Psoas muscle (tissue), 8 donors: ENCODE data around the gene EIF4A3. TPM values are rescaled to one million over a fixed set of nuclear protein-coding genes. Genes with fewer than 3 reads are reported as not detected.

Source experiments
- ATAC-seq, 4 donors: fragments of 200-7000 bp; cut with Tn5 transposase; one replicate each; pipeline ENCODE4 v1.9.1; 2020; ENCODE audit warnings: moderate library complexity in 3 of 4, mild to moderate bottlenecking in 2 of 4
- DNase-seq, 2 donors: peaks; one replicate each; pipeline ENCODE4 v3.0.0-alpha.2; 2020
- H3K27ac ChIP-seq: fragments of 200-600 bp; one replicate; pipeline ENCODE4 v1.8.0; 2022
- H3K27me3 ChIP-seq, 3 donors: fragments of 200-600 bp in 1 of 3; one replicate each; pipeline versions ENCODE4 v1.6.1 to v1.8.0; 2013 to 2022; ENCODE audit warnings: low read length in 2 of 3, mild to moderate bottlenecking in 2 of 3, moderate library complexity in 1 of 3; ENCODE audit not compliant: insufficient read depth in 3 of 3
- H3K36me3 ChIP-seq, 2 donors: fragments of 200-600 bp in 1 of 2; one replicate each; pipeline versions ENCODE4 v1.6.1 to v1.8.0; 2013 to 2022; ENCODE audit warnings: low read depth in 1 of 2, mild to moderate bottlenecking in 1 of 2, moderate library complexity in 1 of 2; ENCODE audit not compliant: insufficient read depth in 1 of 2
- H3K4me1 ChIP-seq: fragments of 200-600 bp; one replicate; pipeline ENCODE4 v1.8.0; 2022
- H3K4me3 ChIP-seq: fragments of 200-600 bp; one replicate; pipeline ENCODE4 v1.8.0; 2022; ENCODE audit warnings: mild to moderate bottlenecking
- H3K9me3 ChIP-seq: fragments of 200-600 bp; one replicate; pipeline ENCODE4 v1.8.0; 2022
- WGBS, 3 donors: extraction: QIAGEN DNeasy Blood & Tissue Kit; methylation state at CpG; one replicate each; pipeline versions ENCODE4 v1.1.6 to v1.1.7; 2013; 5-methylcytosine and 5-hydroxymethylcytosine counted together
- intact Hi-C, 2 donors: fragments of 100-400 bp; cut with DNase I; formaldehyde crosslinking; loops; one replicate each; pipeline versions ENCODE4 v1.11.0 to v1.14.2; 2022
- polyA plus RNA-seq, 3 donors: library from polyadenylated mRNA; stranded (reverse); fragments of 200-250 nt; gene quantifications; one replicate each; pipeline ENCODE4 v1.2.3, GENCODE V29; 2013
- total RNA-seq, 4 donors: library from RNA; stranded (reverse); fragmentation: NEBNext Ultra II Directional in 2 of 4; extraction: Animal tissue kit (Norgen Biotek cat#: 25700) in 2 of 4; gene quantifications; one replicate each; pipeline versions ENCODE4 v1.2.1 to v1.2.4, GENCODE V29; 2021 to 2023
- TF ChIP-seq, protein P1 (sequence below): fragments of 200-600 bp; IDR thresholded peaks from one replicate; pipeline ENCODE4 v1.8.0; 2022; ENCODE audit warnings: antibody characterized with exemption
- donor health status: healthy with polysubstance abuse.
- donor health status: DM: no; HTN: no; CAD: no; lungs with moderate emphysema.
- donor health status: Bipolar disorder and iron deficiency.
- donor health status: healthy.
- donor health status: DM: yes; HTN: yes; CAD: no.
- donor health status: DM: no; HTN: no; CAD: no.
- donor health status: DM: no; HTN: no; CAD: no.
- donor health status: DM: yes; HTN: yes; CAD: no.

Gene EIF4A3
- total and polyA plus RNA-seq, 7 donors = 26.7 to 77.0 (median 36.0) TPM

DNA sequence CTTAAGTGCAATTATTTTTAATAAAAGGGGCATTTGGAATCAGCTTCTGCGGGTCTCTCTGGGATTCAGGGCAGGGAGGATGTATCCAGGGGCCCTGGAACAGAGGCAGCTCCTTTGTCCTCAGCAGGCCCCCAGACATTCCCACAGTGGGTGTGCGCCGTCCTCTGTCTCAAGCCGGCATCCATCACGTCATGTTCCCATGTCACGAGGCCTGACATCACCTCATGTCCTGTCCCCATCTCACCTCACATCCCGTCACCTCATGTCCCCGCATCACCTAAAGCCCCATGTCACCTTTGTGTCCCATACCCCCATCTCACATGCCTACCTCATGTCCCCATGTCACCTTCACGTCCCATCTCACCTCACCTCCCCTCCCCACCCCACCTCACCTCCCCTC, 27.1 kb downstream of the EIF4A3 start:
- Histone ChIP-seq H3K4me3 (no peak overlapping the region), H3K36me3 (peaks cover 3 to 33% of the 10 kb centered on the region in 2 donors), H3K9me3 (no peaks in the 10 kb centered on the region), H3K4me1 (no peaks in the 10 kb centered on the region), H3K27ac (no peak overlapping the region), H3K27me3 (peaks cover 0 to 2% (median 0%) of the 10 kb centered on the region in 3 donors)
- no peak for ATAC-seq
- WGBS, 3 donors = 83 to 86% (median 85%) methylated on average over 9 of the region's 9 CpGs
- TF ChIP-seq, protein P1, sequence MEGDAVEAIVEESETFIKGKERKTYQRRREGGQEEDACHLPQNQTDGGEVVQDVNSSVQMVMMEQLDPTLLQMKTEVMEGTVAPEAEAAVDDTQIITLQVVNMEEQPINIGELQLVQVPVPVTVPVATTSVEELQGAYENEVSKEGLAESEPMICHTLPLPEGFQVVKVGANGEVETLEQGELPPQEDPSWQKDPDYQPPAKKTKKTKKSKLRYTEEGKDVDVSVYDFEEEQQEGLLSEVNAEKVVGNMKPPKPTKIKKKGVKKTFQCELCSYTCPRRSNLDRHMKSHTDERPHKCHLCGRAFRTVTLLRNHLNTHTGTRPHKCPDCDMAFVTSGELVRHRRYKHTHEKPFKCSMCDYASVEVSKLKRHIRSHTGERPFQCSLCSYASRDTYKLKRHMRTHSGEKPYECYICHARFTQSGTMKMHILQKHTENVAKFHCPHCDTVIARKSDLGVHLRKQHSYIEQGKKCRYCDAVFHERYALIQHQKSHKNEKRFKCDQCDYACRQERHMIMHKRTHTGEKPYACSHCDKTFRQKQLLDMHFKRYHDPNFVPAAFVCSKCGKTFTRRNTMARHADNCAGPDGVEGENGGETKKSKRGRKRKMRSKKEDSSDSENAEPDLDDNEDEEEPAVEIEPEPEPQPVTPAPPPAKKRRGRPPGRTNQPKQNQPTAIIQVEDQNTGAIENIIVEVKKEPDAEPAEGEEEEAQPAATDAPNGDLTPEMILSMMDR = no peak
- intact Hi-C loops = no loop called here
- no peak for DNase-seq

DNA sequence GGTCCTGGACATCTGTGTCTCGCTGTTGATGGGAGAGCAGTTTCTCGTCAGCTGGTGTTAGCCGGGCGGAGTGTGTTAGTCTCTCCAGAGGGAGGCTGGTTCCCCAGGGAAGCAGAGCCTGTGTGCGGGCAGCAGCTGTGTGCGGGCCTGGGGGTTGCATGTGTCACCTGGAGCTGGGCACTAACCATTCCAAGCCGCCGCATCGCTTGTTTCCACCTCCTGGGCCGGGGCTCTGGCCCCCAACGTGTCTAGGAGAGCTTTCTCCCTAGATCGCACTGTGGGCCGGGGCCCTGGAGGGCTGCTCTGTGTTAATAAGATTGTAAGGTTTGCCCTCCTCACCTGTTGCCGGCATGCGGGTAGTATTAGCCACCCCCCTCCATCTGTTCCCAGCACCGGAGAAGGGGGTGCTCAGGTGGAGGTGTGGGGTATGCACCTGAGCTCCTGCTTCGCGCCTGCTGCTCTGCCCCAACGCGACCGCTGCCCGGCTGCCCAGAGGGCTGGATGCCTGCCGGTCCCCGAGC, 27.6 kb downstream of the EIF4A3 start:
- no peak for ATAC-seq
- Histone ChIP-seq H3K27me3 (no peaks in the 10 kb centered on the region), H3K9me3 (no peaks in the 10 kb centered on the region), H3K4me3 (no peak overlapping the region), H3K36me3 (peaks cover 3 to 38% of the 10 kb centered on the region in 2 donors), H3K27ac (no peak overlapping the region), H3K4me1 (no peaks in the 10 kb centered on the region)
- TF ChIP-seq, protein P1 = no peak
- DNase-seq = peak in 1 of 2 donors; percentile 47
- intact Hi-C loops = no loop called here
- WGBS, 3 donors = 85 to 89% (median 88%) methylated on average over 24 of the region's 24 CpGs

DNA sequence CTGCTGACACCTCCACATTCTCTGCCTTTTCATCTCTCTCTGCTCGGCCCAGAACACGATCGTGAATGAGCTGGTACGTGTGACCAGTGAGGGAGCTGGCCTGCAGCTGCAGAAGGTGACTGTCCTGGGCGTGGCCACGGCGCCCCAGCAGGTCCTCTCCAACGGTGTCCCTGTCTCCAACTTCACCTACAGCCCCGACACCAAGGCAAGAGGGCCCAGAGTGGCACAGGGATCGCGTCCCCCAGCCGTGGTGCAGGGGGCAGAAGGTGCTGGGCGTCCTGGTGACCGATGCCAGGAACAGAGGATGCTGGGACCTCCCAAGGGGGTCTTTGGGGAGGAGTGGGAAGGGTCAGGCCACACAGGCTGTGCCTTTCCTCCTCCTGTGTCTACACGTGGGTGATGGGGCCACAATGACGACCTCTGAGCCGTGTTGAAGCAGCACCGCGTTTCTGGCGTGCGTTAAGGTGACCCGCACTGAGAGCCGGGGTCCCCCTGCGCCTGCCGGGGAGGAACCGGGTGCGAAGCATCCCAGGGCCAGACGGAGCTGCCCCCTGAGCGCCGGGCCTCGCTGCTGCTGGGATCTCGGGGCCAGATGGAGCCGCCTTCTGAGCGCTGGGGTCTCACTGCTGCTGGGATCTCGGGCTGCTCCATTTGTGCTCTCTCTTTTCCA, 28.2 kb downstream of the EIF4A3 start:
- DNase-seq (peak in 1 of 2 donors; percentile 39), ATAC-seq (no peak)
- H3K27ac ChIP-seq = no peak overlapping the region
- H3K4me1 ChIP-seq = no peaks in the 10 kb centered on the region
- no peak overlapping the region for H3K4me3 ChIP-seq
- TF ChIP-seq, protein P1 = no peak
- H3K9me3 ChIP-seq = no peaks in the 10 kb centered on the region
- H3K27me3 ChIP-seq = no peaks in the 10 kb centered on the region
- H3K36me3 ChIP-seq = peaks cover 3 to 42% of the 10 kb centered on the region in 2 donors
- 83 to 87% (median 86%) methylated on average over 29 to 35 of the region's 35 CpGs for whole genome bisulfite sequencing, 3 donors
- intact Hi-C loops = no loop called here

DNA sequence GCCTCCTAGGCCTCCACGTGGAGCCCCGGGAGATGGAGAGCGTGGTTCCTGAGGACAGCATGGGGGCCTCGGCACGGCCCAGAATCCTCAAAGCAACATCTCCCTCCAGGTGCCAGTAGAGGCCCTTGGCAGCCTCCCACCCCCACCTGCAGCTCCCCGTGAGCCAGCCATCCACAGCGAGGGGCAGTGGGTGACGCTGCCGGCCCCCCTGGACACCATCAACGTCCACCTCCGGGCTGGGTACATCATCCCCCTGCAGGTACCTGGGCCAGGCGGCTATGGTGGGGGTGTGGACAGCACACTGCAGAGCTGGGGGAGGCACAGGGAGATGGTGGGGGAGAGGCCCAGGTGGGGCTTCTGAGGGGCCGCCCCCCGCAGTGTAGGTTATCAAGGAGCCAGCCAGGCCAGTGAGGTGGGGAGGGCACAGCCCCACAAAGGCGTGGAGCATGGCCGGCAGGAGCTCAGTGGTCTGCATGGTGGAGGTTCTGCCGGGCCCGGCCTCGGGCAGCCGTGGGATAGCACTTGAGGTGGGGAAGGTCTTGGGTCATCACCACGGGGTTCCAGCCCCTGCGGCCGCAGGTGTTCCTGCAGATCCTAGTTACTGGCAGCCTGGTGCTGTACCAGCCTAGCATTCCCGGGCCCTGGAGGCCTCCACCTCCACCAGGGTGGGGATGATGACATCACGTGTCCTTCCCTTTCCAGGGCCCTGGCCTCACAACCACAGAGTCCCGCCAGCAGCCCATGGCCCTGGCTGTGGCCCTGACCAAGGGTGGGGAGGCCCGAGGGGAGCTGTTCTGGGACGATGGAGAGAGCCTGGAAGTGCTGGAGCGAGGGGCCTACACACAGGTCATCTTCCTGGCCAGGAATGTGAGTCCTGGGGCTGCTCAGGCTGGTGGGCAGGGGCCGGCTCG, 29.2 kb downstream of the EIF4A3 start:
- peak in 1 of 2 donors; percentile 47 for DNase-seq

More for the DNA sequence above, 29.2 kb downstream of the EIF4A3 start:
- 89 to 90% (median 89%) methylated on average over 28 to 31 of the region's 31 CpGs for WGBS, 3 donors
- Histone ChIP-seq H3K4me1 (no peaks in the 10 kb centered on the region), H3K4me3 (no peak overlapping the region), H3K27me3 (no peaks in the 10 kb centered on the region), H3K9me3 (no peaks in the 10 kb centered on the region), H3K27ac (no peak overlapping the region), H3K36me3 (peaks cover 3 to 48% of the 10 kb centered on the region in 2 donors)
- ATAC-seq = no peak
- intact Hi-C loops = no loop called here
- TF ChIP-seq, protein P1 = no peak
